PC-9 (cell line): Measurements from ENCODE around the gene MKNK2. TPM values are rescaled to one million over a fixed set of nuclear protein-coding genes. Genes with fewer than 3 reads are reported as not detected.

ENCODE experiments used
- BruUV-seq: library from RNA; stranded (reverse); fragments of 400-500 nt; replicated peaks from 2 replicates; lab custom pipeline; 2021; lab: Mats Ljungman, UMichigan
- CTCF ChIA-PET: fragments of 300-600 bp; sonication (Branson Sonifier 250); formaldehyde crosslinking; loops from one replicate; lab custom pipeline; 2022; ENCODE audit warnings: antibody characterized with exemption; lab: Charles Lee
- POLR2A ChIA-PET: fragments of 300-600 bp; sonication (Branson Sonifier 250); formaldehyde crosslinking; loops from one replicate; lab custom pipeline; 2022; ENCODE audit warnings: antibody characterized with exemption; ENCODE audit not compliant: unreplicated experiment; lab: Charles Lee
- DNase-seq, 2 experiments: peaks; one replicate each; pipeline versions ENCODE4 v3.0.0 to v3.0.0-alpha.2; 2015 to 2022; ENCODE audit warnings: mixed read lengths in 1 of 2
- H2AFZ ChIP-seq: fragments of 200-600 bp; sonication (generic); 2 replicates; pipeline ENCODE4 v1.8.1; 2017; ENCODE audit warnings: antibody characterized with exemption
- H3F3A ChIP-seq: fragments of 200-600 bp; sonication (generic); 2 replicates; pipeline ENCODE4 v1.8.1; 2017; ENCODE audit warnings: antibody characterized with exemption, mild to moderate bottlenecking, low read depth; ENCODE audit not compliant: insufficient read depth
- H3K27ac ChIP-seq: fragments of 200-600 bp; sonication (generic); 2 replicates; pipeline ENCODE4 v1.6.1; 2016; ENCODE audit warnings: mixed run types
- H3K27me3 ChIP-seq: fragments of 200-600 bp; sonication (generic); 2 replicates; pipeline ENCODE4 v1.6.1; 2016; ENCODE audit warnings: low read depth, mixed run types; ENCODE audit not compliant: insufficient read depth
- H3K36me3 ChIP-seq: fragments of 200-600 bp; sonication (generic); 2 replicates; pipeline ENCODE4 v1.6.1; 2016; ENCODE audit warnings: low read depth, mixed run types
- H3K4me1 ChIP-seq: fragments of 200-600 bp; sonication (generic); replicated peaks from 2 replicates; pipeline ENCODE4 v1.6.1; 2016; ENCODE audit warnings: mixed run types; ENCODE audit not compliant: insufficient read depth
- H3K4me2 ChIP-seq: fragments of 200-600 bp; sonication (generic); 2 replicates; pipeline ENCODE4 v1.6.1; 2017; ENCODE audit warnings: mixed run types
- H3K4me3 ChIP-seq: fragments of 200-600 bp; sonication (generic); 2 replicates; pipeline ENCODE4 v1.6.1; 2016; ENCODE audit warnings: mixed run types
- H3K79me2 ChIP-seq: fragments of 200-600 bp; sonication (generic); 2 replicates; pipeline ENCODE4 v1.6.1; 2017; ENCODE audit warnings: low read depth, mixed run types
- H3K9me2 ChIP-seq: fragments of 200-600 bp; sonication (generic); 2 replicates; pipeline ENCODE4 v1.8.1; 2017; ENCODE audit warnings: mild to moderate bottlenecking; ENCODE audit not compliant: insufficient read depth
- H3K9me3 ChIP-seq: fragments of 200-600 bp; sonication (generic); 2 replicates; pipeline ENCODE4 v1.8.1; 2016; ENCODE audit warnings: low read depth; ENCODE audit not compliant: insufficient read depth
- H4K20me1 ChIP-seq: fragments of 200-600 bp; sonication (generic); 2 replicates; pipeline ENCODE4 v1.8.1; 2017; ENCODE audit not compliant: insufficient read depth
- EZH2 ChIP-seq: fragments of 200-600 bp; sonication (generic); IDR thresholded peaks from 2 replicates; pipeline ENCODE4 v1.8.0; 2017; ENCODE audit warnings: antibody characterized with exemption, low read depth
- intact Hi-C: fragments of 100-400 bp; cut with micrococcal nuclease; formaldehyde crosslinking; loops from one replicate; pipeline ENCODE4 v1.10.0; 2022; ENCODE audit not compliant: unreplicated experiment
- total RNA-seq: library from RNA; stranded (reverse); gene quantifications from 2 replicates; pipeline ENCODE4 v1.2.3, GENCODE V29; 2021
- TF ChIP-seq, protein P1 (sequence below): fragments of 200-600 bp; sonication (generic); conservative IDR thresholded peaks from 2 replicates; pipeline ENCODE4 v1.6.1; 2017; ENCODE audit warnings: mixed run types, antibody characterized with exemption, mild to moderate bottlenecking, moderate library complexity

MKNK2 gene
- total RNA-seq, 1 experiment from 2014 or later: 132 TPM

DNA sequence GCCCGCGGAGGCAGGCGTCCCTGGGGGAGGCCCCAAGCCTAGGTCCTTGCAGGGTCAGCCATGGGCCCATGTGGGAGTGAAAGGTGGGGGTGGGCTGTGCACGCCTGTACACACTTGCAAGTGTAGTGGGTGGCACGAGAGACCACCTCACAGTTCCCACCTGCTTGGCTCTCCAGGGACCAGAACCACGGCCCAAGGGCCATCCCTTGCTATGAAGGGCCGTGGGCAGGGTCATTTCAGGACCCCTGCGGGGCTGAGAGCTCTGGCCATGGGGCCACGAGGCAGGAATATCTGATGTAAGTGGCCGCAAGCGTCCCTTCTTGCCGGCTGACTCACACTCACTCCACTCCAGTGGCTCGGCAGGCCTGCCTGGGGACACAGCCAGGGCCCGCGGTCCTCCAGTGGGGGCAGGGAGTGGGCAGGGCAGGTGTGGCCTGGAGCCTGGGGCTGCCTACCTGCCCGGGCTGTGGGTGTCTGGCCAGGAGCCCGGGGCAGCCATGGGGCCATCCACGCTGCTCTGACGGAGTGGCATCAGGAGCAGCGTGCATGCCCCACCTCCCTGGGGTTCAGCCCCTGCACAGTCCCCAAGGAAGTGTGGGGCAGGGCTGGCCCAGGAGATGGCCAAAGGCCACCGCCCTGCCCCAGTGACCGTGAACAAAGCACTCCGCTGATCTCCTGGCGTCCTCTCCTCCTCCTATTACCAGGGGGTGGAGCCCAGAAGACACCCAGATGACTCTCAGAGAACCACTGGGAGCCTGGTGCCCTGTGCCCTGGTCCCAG lies 8.6 kb upstream of the MKNK2 start:
- TF ChIP-seq, protein P1, sequence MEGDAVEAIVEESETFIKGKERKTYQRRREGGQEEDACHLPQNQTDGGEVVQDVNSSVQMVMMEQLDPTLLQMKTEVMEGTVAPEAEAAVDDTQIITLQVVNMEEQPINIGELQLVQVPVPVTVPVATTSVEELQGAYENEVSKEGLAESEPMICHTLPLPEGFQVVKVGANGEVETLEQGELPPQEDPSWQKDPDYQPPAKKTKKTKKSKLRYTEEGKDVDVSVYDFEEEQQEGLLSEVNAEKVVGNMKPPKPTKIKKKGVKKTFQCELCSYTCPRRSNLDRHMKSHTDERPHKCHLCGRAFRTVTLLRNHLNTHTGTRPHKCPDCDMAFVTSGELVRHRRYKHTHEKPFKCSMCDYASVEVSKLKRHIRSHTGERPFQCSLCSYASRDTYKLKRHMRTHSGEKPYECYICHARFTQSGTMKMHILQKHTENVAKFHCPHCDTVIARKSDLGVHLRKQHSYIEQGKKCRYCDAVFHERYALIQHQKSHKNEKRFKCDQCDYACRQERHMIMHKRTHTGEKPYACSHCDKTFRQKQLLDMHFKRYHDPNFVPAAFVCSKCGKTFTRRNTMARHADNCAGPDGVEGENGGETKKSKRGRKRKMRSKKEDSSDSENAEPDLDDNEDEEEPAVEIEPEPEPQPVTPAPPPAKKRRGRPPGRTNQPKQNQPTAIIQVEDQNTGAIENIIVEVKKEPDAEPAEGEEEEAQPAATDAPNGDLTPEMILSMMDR: no peak
- no peaks in the 10 kb centered on the region for H4K20me1 ChIP-seq
- no peaks in the 10 kb centered on the region for H3K27me3 ChIP-seq
- peaks cover 36% of the 10 kb centered on the region for H3K4me1 ChIP-seq
- H3F3A ChIP-seq: peaks cover 17% of the 10 kb centered on the region; the same call in 1 of the 2 replicates
- no peaks in the 10 kb centered on the region for H3K9me2 ChIP-seq
- H3K4me2 ChIP-seq: peak overlapping the region; percentile 80
- no peaks in the 10 kb centered on the region for H3K9me3 ChIP-seq
- H3K4me3 ChIP-seq: peak overlapping the region; percentile 73; the same call in 1 of the 2 replicates
- peak; percentile 81 to 94 for DNase-seq
- H2AFZ ChIP-seq: no peak overlapping the region
- H3K36me3 ChIP-seq: no peaks in the 10 kb centered on the region
- peak overlapping the region; percentile 100 for H3K27ac ChIP-seq
- intact Hi-C loops: loop anchor here (2.0 kb wide), 2 partner anchors 31 to 41 kb away; no protein-coding TSS in a partner anchor
- ChIA-PET CTCF (no interaction called here), POLR2A (interaction anchor here (0.7 kb wide), 1 partner anchor 31 kb away, joined by 3 read pairs; no protein-coding TSS in a partner anchor)
- H3K79me2 ChIP-seq: 0 out of 2 replicates have a peak, but pooled peaks cover 6% of the 10 kb centered on the region
- TSS peak; percentile 51 for BruUV-seq

- no peaks in the 10 kb centered on the region for H3K9me3 ChIP-seq
- POLR2A ChIA-PET: interaction anchor here (0.7 kb wide), 1 partner anchor 30 kb away, joined by 3 read pairs; no protein-coding TSS in a partner anchor
- peaks cover 37% of the 10 kb centered on the region for H3K4me1 ChIP-seq
- no peaks in the 10 kb centered on the region for H3K9me2 ChIP-seq
- peak overlapping the region; percentile 100 for H3K27ac ChIP-seq
- CTCF ChIA-PET: no interaction called here
- H3K4me3 ChIP-seq: peak overlapping the region; percentile 44; the same call in 1 of the 2 replicates
- H3K27me3 ChIP-seq: no peaks in the 10 kb centered on the region
- BruUV-seq: no TSS peak
- no peak for DNase-seq
- no peaks in the 10 kb centered on the region for H3K36me3 ChIP-seq
- TF ChIP-seq, protein P1: no peak
- TF ChIP-seq EZH2: no peak
- H3K79me2 ChIP-seq: 0 out of 2 replicates have a peak, but pooled peaks cover 6% of the 10 kb centered on the region
- H3F3A ChIP-seq: peaks cover 17% of the 10 kb centered on the region; the same call in 1 of the 2 replicates
- H3K4me2 ChIP-seq: peak overlapping the region; percentile 80
- intact Hi-C loops: no loop called here
- no peaks in the 10 kb centered on the region for H4K20me1 ChIP-seq
- H2AFZ ChIP-seq: no peak overlapping the region
These were observed 7.8 kb upstream of the MKNK2 start for GRCh38 chr19:2058570-2059421.
